AG04449 (cell line): ENCODE data around the gene CEP44.
"Not testable (repeated sequence)": the region's sequence is repeated elsewhere in the genome, so short reads cannot be mapped to it uniquely, and the experiment has no call there.

Experiments
- CTCF ChIA-PET: fragments of 350-600 bp; formaldehyde crosslinking; extraction: SDS; loops from one replicate; lab custom pipeline; 2021; ENCODE audit warnings: antibody characterized with exemption; lab: Yijun Ruan, JAX
- POLR2A ChIA-PET: fragments of 400-600, 350-600 bp; formaldehyde crosslinking; extraction: SDS; loops from one replicate; lab custom pipeline; 2020; ENCODE audit warnings: antibody characterized with exemption, inconsistent platforms; lab: Yijun Ruan, JAX
- DNase-seq: peaks from one replicate; pipeline ENCODE4 v3.0.0-alpha.2; 2010; ENCODE audit warnings: low read depth, low spot score
- H3K4me3 ChIP-seq: 2 replicates; pipeline ENCODE4 v1.5.1; 2011; ENCODE audit warnings: low read depth, mild to moderate bottlenecking, control low read depth, low read length
- CTCF ChIP-seq: IDR thresholded peaks from one replicate; pipeline ENCODE4 v1.5.1; 2011; ENCODE audit warnings: mild to moderate bottlenecking, moderate library complexity, low read length, control low read depth, inconsistent platforms; ENCODE audit not compliant: insufficient read depth; ENCODE audit errors: missing control alignments

Gene CEP44

GRCh38 chr4:174281901-174282300 lies 1.8 kb upstream of the CEP44 start:
- CTCF ChIA-PET = interaction anchor here (1.2 kb wide), 1 partner anchor 59 kb away, joined by 3 read pairs; no protein-coding TSS in a partner anchor
- H3K4me3 ChIP-seq = no peak overlapping the region
- no peak for DNase-seq

GRCh38 chr4:174282836-174283506 lies 740 bp upstream of the CEP44 start:
- CTCF ChIA-PET = no interaction called here
- peak; percentile 74 for DNase-seq
- POLR2A ChIA-PET = no interaction called here
- H3K4me3 ChIP-seq = peak overlapping the region; percentile 91
- no peak for TF ChIP-seq CTCF

More at GRCh38 chr4:174281901-174282300, 1.8 kb upstream of the CEP44 start:
- POLR2A ChIA-PET = no interaction called here
- no peak for TF ChIP-seq CTCF

- POLR2A ChIA-PET = no interaction called here
- CTCF ChIA-PET = interaction anchor here (1.6 kb wide), 1 partner anchor 64 kb away, joined by 3 read pairs; no protein-coding TSS in a partner anchor
- DNase-seq = no peak
- TF ChIP-seq CTCF = no peak
- peak overlapping the region; percentile 91 for H3K4me3 ChIP-seq
These were observed 776 bp downstream of the CEP44 start for GRCh38 chr4:174284487-174284886.

GRCh38 chr4:174286870-174287269 lies 3.2 kb downstream of the CEP44 start:
- CTCF ChIA-PET = interaction anchor here (1.7 kb wide), 1 partner anchor 32 kb away, joined by 4 read pairs; no protein-coding TSS in a partner anchor
- POLR2A ChIA-PET = no interaction called here
- DNase-seq = no peak
- no peak overlapping the region for H3K4me3 ChIP-seq
- no peak for TF ChIP-seq CTCF

GRCh38 chr4:174292473-174292872 lies 8.8 kb downstream of the CEP44 start:
- ChIA-PET CTCF (no interaction called here), POLR2A (no interaction called here)
- TF ChIP-seq CTCF = no peak
- no peak for DNase-seq
- H3K4me3 ChIP-seq = no peak overlapping the region

GRCh38 chr4:174294641-174295040 lies 10.9 kb downstream of the CEP44 start:
- CTCF ChIA-PET, H3K4me3 ChIP-seq, POLR2A ChIA-PET, DNase-seq: not testable (repeated sequence)

GRCh38 chr4:174295142-174295541 lies 11.4 kb downstream of the CEP44 start:
- CTCF ChIA-PET, H3K4me3 ChIP-seq, DNase-seq, POLR2A ChIA-PET: not testable (repeated sequence)
